HG02973 (cell line): ENCODE results near the gene KRT4.
"Not testable (repeated sequence)": the region's sequence is repeated elsewhere in the genome, so short reads cannot be mapped to it uniquely, and the experiment has no call there.

Experiments used
- ATAC-seq: cut with Tn5 transposase; IDR thresholded peaks from one replicate; pipeline ENCODE4 v1.9.1; 2021; ENCODE audit warnings: moderate library complexity; ENCODE audit not compliant: unreplicated experiment

Gene KRT4

DNA sequence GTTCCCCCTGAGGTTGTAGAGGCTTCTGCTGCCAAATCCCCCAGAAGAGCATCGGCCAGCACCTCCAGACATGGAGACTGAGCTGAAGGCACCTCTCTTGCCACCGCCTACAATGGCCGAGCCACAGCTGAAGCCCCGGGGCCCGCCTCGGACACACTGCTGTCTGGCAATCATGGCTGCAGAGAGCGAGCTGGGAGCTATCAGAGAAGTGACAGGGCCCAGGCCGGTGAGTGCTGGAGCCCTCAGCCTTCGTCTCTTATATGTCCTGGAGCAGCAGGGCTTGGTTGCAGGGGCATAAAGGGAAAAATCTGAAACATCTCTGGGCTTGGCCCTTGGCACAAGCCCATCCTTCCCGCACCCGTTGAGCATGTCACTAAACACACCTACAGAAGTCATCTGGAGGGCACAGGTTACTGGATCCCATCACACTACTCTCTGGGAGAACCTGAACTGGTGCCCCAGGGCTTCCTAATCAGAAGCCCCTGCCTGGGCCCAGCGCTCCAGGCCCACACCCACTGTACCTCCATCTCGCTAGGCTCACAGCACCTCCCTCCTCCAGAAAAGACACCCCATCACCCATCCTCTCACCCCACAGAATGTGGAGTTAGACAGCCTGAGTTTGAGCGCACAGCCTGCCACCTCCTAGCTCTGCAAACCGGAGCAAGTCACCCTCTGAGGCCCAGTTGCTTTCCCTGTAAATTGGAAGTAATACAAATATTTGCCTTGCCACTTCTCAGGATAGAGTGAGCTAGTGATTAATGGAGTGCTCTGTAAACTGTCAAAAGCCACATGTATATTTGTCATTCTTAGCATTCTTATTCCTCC, at the start of gene KRT4:
Gene KRT4 (minus strand): TSS at position 232 of the 825 bp plus-strand sequence. CDS start 58 bp downstream, at position 174.
- ATAC-seq: no peak

DNA sequence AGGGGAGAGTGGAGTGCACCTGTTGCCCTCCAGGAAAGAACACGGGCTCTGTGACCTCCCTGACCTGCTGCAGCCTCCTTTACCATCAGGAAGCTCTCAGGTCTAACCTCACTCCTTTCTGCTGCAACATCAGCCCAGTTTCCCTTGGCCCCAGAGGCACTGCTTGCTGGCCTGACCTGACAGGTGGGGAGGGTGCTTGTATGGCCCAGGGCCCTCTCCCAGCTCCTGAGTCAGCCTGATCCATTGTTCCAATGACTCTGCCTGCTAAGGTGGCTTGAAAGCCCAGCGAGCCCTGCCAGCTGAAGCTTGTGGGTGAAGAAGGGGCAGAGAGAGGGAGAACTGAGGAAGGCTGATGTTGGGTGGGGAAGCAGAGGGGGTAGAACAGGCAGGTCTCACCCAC, 48.1 kb upstream of the KRT4 start:
- ATAC-seq: no peak

DNA sequence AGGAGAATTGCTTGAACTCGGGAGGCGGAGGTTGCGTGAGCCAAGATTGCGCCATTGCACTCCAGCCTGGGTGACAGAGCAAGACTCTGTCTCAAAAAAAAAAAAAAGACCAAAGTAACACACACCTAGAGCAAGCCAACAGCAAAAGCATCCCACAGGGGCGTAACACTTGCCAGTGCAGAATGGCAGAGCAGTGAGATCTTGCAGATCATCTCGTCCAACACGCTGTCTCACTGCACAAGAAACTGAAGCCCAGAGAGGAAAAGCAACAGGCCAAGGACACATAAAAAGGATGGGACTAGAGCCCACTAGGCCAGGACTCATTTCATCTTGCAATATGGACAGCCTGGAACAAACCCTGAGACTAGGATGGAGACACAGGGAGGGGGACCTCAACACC, 47.6 kb upstream of the KRT4 start:
- ATAC-seq: no peak

DNA sequence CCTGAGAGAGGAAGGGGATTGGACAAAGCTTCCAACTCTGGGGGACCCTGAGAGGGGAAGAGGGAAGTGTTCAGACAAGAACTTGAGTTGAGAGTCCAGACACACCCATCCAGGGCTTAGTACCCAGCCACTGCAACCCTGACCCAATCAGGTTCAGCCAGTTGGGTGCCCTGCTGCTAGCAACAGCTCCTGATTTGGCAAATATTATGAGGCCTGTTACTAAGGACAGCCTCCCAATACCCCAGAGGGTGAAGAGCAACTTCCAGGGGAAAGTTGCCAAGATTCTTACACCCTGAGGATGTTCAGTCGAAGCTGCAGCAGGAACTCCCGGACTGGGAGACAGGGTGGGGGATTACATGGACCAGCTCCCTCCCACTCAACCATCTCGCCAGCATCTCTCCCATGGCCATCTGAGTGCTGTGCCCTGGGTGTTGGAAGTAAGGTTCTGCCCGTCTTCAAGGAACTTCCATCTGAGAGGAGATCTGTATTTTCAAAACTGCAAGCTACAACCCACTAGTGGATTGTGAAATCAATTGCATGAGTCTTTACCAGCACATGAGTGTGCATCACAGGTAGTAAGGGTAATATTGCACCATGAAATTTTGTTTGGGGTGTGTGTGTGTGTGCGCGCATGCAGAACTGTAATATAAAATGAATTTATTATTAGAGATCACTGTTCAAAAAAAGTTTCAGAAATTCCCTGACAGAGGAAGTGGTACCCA, 46.3 kb upstream of the KRT4 start:
- no peak for ATAC-seq

DNA sequence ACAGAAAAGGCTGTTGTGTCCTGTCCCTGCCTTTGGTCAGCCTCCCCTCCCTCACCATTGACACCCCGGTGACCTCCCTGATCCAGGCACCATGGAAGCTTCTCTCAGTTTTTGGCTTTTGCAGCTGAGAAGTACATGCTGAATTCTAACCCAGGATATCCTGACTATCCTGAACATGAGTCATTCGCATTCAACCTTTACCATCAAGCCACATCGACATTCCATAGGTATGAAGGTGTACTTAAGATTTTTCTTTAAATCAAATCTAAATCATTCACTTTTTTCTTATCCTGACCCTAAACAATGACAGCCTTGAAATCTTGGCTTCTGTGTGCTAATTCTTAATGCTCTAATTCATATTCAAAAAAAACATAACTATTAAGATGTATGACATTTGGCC, 43.6 kb upstream of the KRT4 start:
- ATAC-seq: no peak

DNA sequence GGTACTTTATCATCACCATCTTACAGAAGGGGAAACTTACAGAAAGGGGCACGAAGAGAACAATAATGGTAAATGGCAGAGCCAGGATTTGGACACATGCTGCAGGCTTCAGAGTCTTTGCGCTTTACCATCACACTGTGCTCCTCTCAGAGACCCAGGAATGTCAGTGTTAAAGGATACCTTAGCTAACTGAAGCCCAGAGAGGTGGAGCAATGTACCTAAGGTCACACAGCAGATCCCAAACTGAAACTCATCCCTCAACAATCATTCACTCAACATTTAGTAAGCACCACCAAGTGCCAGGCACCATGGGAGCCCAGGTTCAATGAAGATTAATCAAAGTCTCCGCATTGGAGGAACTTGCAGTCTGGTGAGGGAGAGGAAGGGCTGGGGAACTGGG, 42.9 kb upstream of the KRT4 start:
- no peak for ATAC-seq

DNA sequence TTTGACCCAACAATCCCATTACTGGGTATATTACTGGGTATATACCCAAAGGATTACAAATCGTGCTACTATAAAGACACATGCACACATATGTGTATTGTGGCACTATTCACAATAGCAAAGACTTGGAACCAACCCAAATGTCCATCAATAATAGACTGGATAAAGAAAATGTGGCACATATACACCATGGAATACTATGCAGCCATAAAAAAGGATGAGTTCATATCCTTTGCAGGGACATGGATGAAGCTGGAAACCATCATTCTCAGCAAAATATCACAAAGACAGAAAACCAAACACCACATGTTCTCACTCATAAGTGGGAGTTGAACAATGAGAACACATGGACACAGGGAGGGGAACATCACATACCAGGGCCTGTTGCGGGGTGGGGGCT, 42.2 kb upstream of the KRT4 start:
- not testable (repeated sequence) for ATAC-seq

DNA sequence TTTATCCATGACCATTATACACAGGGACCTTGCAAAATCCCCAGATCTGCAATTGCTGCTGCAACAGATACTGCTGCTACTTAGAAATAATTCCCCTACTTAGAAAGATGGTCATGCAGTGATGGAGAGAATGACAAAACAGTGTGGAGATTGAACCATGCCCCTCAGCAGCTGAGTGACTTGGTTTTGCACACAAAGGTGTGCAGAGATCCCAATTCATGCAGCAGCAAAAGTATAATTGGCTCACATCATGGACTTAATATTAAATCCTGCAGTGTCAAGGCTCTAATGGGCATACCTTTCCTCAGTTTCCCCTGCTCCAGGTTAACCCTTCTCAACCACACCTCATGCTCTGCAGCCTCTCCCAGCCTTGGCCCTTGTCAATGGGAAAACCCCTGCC, 37.9 kb upstream of the KRT4 start:
- no peak for ATAC-seq

DNA sequence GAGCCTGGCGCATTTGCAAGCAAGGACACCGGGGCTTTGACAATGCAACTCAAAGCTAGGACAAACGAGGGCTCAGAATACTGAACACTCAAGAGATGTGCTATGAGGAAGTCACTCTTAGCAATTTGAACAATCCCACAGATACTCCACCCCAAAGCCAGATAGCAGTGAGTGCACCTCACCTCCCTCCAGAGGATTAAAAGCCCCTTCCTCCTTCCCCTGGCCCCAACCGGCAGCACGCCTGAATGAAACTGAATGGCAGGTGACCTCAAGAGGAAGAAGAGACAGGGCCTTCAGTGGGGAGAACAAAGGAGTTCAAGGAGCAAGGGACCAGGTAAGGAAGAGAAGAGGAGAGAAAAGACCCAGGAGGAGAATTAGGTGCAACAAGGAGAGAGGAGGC, 36.8 kb upstream of the KRT4 start:
- no peak for ATAC-seq

DNA sequence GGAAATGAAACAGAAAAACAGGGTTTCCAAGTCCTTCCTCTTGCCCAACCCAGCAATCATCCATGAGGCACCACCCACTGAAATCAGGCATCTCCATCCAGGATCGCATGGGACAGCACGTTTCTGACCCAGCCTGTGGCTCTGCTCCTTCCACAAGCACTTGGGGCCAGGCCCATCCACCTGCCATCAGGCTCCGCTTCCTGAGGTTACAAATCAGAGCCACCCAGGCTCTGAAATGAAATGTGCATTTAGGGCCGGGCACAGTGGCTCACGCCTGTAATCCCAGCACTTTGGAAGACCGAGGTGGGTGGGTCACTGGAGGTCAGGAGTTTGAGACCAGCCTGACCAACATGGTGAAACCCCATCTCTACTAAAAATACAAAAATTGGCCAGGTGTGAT, 35.6 kb upstream of the KRT4 start:
- no peak for ATAC-seq

DNA sequence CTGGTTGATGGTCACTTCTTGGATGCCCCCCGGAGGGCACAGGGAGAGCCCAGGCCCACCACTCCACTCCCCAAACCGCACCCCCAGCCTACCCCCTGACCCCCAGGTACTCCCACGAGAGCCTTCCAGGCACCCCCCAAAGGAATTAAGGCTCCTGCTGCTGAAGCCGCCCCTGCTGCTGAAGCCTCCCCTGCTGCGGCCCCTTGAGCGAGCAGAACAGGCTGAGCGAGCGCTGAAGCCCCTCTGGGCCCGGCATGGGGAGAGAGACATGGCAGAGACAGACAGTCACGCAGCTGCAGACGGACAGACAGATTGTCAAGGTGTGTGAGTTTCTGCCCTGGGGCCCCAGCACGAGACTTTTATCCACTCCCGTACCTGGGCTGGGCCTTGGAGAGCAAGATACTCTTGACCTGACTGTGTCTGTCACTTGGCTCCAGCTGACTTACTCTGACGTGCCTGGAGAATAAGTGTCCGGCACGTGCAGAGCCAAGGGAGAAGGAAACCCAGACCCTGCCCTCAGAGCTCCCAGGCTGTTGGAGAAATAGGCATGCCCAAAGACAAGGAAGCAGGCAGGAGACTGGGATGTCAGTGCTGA, 34.8 kb upstream of the KRT4 start, which contains the start of gene KRT78:
Gene KRT78 (minus strand): TSS at position 334 of the 595 bp plus-strand sequence. CDS start 64 bp downstream, at position 270.
- ATAC-seq: no peak

DNA sequence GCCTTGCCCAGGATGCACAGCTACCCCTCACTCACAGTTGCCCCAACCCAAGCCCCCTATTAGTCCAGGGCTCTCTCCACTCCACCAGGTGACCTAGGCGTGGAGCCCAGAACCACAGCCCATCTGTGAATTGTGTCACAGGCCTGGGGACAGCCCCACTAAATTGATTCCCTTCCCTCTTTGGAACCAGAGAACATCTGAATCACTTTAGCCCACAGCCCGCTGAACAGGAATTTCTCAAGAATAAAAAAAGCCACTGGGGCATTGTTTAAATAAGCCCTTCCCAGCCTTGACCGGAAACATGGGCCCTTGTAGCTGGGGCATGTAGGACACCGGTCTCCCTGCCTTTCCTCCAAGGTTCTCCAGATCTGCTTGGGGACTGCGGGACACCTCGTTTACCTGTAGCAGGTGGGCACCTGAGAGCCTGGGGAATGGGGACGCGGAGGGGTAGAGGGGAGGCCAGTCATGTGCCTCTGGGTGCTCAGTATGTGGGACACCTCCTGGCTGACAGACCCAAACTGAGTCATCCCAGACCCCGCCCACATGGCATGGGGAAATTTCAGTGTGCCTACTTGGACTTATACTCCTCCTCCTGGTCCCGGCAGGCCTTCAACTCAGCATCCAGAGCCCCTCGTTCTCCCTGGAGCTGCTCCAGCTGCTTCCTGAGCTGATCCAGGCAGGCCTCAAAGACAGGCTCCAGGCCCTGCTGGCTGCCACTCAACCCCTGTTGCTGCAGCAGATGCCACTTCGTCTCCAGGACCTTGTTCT, 33.6 kb upstream of the KRT4 start:
- ATAC-seq: no peak

DNA sequence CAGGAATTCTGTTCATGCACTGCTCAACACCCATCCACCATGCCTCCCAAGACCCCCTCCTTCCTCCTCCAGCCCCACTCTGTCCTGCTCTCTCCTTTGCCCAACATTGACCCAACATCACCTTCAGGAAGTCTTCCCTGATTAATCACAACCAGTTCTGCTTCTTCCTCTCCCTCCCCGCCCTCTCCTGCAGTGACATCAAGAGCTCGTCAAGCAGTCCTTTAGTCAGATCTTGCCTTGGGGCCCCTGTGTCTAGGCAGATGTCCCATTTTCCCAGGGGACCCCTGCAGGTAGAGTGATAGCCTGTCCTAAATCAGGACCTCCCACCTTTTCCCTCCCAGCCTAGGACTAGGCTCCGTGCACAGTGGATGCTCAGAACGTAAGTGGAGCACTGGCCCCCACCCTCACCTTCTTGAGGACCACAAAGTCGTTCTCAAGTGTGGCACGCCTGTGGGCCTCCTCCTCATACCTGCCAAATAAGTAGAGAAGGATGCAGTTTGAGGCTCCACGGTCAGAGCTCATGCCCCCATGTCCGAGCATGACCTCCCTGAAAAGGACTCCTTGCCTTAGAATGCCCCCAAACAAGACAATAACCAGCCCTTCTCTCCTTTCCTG, 32.5 kb upstream of the KRT4 start:
- no peak for ATAC-seq

DNA sequence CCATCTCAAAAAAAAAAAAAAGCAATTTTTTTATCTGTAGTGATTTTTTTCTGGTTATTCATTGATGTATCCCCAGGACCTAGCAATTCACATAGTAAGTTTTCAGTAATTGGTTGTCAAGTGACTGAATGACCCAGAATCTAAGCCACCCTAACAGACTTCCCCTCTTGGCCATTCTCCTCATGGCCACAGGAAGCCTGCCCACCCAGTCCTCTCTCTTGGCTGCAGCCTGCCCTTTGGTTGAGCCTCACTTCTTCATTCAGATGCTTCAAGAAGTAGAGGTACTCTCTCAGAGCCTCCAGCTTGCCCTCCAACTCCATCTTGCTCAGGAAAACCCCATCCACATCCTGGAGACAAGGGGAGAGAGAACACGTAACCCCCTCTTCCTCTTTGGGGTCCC, 32.0 kb upstream of the KRT4 start:
- no peak for ATAC-seq

DNA sequence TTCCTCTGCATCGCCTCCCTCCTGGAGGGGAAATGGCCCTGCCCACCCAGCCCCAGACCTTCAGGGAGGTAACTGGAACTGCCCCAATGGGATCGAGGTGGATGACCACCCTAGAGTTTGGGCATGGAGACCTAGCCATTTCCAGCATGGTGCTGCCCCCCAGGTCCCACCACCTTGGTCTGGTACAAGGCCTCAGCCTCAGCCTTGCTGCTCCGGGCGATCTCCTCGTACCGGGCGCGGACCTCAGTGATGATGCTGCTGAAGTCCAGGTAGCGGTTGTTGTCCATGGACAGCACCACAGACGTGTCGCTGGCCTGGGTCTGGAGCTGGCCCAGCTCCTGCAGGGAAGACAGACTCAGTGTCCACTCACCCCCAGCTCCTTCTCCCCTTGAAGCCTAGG, 30.5 kb upstream of the KRT4 start:
- no peak for ATAC-seq

DNA sequence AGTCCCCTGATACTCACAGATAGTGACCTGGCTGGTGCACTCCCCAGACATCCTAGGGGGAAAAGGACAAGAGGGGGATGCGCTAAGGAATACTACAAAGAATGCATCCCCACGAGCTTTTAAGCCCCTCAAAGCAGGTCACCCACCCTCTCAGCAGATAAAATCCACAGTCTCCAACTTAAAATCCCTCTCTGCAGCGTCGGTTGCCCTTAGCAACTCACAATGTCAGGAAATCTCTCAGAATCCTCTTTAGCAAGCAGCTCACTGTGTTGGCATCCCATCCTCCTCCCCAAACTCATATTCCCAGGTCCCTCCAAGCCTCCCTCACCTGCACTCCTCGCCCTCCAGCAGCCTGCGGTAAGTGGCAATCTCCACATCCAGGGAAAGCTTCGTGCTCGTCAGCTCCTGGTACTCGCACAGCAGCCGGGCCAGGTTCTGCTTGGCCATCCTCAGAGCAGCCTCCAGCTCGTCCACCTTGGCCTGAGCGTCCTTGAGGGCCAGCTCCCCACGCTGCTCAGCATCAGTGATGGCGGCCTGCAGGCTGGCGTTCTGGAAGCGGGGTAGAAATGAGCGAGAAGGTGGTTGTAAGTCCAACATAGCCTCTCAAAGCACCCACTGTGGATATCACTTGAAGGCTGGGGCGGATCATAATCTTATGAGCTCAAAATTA, 25.7 kb upstream of the KRT4 start:
- ATAC-seq: no peak

DNA sequence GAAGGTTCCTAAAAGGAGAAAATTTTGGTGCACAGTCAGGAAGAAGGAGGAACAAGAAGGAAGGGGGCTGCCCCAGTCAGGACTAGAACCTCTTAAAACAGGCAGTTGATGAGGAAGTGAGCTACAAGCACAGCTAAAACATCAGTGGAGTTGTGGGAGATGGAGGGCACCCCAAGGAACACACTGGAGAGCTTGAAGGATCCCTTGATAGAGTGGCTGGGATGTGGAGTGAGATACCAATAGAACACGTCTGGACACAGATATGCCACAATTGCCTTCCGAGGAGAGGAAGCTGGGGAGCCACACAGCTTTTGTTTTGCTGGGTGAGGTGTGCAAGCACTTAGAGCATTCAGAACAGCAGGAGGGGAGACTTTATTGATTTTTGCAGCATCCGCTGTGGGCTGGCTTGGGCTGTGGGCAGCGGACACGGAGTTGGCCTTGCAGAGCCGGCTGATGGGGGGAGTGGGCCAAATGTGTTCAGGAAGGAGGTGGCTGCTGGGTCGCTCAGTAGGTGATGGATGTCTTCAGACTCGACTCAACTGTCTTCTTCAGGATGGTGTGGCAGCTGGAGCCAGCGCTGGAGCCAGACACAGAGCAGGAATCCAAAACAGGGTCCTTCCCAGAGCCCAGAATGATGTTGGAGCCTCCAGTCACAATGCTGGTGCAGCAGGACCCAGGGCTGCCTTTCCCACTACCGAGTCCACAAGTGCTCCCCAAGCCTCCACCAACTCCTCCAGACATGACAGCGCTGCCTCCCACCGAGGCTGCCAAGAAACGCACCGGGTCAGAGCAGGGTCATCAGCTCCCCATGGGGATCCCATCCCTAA, 24.9 kb upstream of the KRT4 start:
- no peak for ATAC-seq

DNA sequence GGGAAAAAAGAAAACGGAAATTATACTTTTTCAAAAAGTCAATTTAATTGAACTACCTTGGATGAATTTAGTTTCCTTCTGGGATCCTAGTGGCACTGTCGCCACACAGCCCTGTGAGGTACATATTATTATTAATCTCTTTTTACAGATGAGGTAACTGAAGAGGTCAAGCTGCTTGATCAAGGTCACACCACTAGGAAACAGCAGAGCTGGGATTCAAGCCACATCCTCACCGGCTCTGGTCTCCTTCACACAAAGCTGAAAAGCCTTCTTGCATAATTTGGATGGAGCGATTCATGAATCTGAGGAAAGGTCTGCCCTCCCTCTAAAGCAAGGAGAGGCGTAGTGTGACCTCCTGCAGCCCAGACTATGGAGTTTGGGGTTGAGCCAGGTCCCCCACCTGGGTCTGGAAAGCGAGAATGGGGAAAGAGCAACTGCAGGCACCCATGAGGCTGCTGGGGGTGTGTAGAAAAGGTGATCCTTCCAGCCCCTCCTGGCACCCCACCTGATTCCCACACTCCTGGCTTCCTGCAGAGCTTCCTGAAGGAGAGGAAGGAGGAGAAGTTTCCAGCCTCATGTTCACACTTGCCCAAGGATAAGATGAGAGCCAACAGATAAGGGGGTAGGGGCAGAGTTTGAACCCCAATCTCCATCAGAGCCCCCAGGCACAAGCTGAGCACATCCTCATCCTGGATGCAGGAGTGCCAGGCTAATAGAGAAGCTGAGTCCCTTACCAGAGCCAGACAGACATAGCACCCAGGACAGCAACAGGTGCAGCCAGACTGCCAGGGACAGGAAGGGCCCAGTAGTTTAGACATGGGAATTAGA, 24.1 kb upstream of the KRT4 start:
- no peak for ATAC-seq

DNA sequence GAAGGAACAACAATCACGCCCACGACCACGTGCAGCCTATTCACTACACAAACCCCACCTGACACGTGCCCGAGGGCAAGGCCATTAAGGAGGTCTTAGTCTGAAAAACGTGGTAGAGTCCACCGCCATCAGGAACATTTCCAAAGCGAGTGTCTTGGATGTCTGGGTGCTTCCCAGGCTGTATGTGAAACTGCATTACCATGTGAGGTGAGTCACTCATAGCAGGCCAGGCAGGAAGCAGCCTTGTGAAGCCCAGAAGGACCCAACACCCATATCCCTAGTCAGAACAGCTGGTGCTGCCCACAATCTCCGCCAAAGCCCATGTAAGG, 23.5 kb upstream of the KRT4 start:
- no peak for ATAC-seq
